HepG2 (cell line): ENCODE measurements around the gene GDF11. TPM values are rescaled to one million over a fixed set of nuclear protein-coding genes. Genes with fewer than 3 reads are reported as not detected.

Experiments
- AGO1 ChIP-seq: fragments of 200-400 bp; formaldehyde crosslinking; IDR thresholded peaks from 2 replicates; pipeline ENCODE4 v1.6.1; 2017; ENCODE audit warnings: mild to moderate bottlenecking, low read depth, low read length, moderate library complexity; ENCODE audit not compliant: poor library complexity, severe bottlenecking
- ARNT ChIP-seq: fragments of 450-650 bp; IDR thresholded peaks from 2 replicates; pipeline ENCODE4 v1.6.1; 2017
- MBNL3 ChIP-seq: fragments of 250-450 bp; sonication (Bioruptor Pico); conservative IDR thresholded peaks from 2 replicates; pipeline ENCODE4 v1.8.0; 2022; ENCODE audit warnings: mild to moderate bottlenecking, inconsistent platforms
- PHF20 ChIP-seq: sonication (generic); formaldehyde crosslinking; IDR thresholded peaks from 2 replicates; pipeline ENCODE4 v1.5.0; 2020; ENCODE audit warnings: mild to moderate bottlenecking, missing genetic modification reagents
- ZBTB7B ChIP-seq: sonication (generic); formaldehyde crosslinking; IDR thresholded peaks from 2 replicates; pipeline ENCODE4 v1.4.0; 2020; ENCODE audit warnings: missing genetic modification reagents
- ZNF34 ChIP-seq: sonication (generic); formaldehyde crosslinking; IDR thresholded peaks from 2 replicates; pipeline ENCODE4 v1.4.0; 2020; ENCODE audit warnings: mild to moderate bottlenecking, missing genetic modification reagents, borderline replicate concordance
- ZNF782 ChIP-seq: sonication (generic); formaldehyde crosslinking; IDR thresholded peaks from 2 replicates; pipeline ENCODE4 v1.4.0; 2020; ENCODE audit warnings: missing genetic modification reagents, mild to moderate bottlenecking, borderline replicate concordance
- ZNF891 ChIP-seq: sonication (generic); formaldehyde crosslinking; IDR thresholded peaks from 2 replicates; pipeline ENCODE4 v1.5.0; 2020; ENCODE audit warnings: mild to moderate bottlenecking, missing genetic modification reagents
- polyA plus RNA-seq, 8 experiments: library from polyadenylated mRNA; depleted of rRNA in 3 of 8; stranded (reverse) in 7 of 8; unstranded in 1 of 8; fragments of >200 nt; fragmentation: Illumina TruSeq in 4 of 8; extraction: Trizol in 4 of 8; gene quantifications; 2 replicates each; pipeline versions ENCODE4 v1.2.1 to v1.2.3, GENCODE V29; 2011 to 2016; ENCODE audit warnings: low read depth in 4 of 8, missing spikeins in 1 of 8, mixed read lengths in 1 of 8; ENCODE audit not compliant: insufficient read depth in 1 of 8
- total RNA-seq, 5 experiments: library from RNA; depleted of rRNA; stranded (reverse); fragments of >200 nt; fragmentation: Illumina TruSeq; extraction: Trizol; gene quantifications; 2 replicates each; pipeline ENCODE4 v1.2.3, GENCODE V29; 2016; ENCODE audit warnings: low read depth in 1 of 5
- TF ChIP-seq, protein P1 (sequence below): sonication (generic); formaldehyde crosslinking; IDR thresholded peaks from 2 replicates; pipeline ENCODE4 v1.5.1; 2020; ENCODE audit warnings: mild to moderate bottlenecking, missing genetic modification reagents, borderline replicate concordance
- TF ChIP-seq, protein P2 (sequence below): sonication (generic); formaldehyde crosslinking; IDR thresholded peaks from 2 replicates; pipeline ENCODE4 v1.4.0; 2020; ENCODE audit warnings: mild to moderate bottlenecking, missing genetic modification reagents
- TF ChIP-seq, protein P3 (sequence below): sonication (generic); formaldehyde crosslinking; IDR thresholded peaks from 2 replicates; pipeline ENCODE4 v1.4.0; 2020; ENCODE audit warnings: mild to moderate bottlenecking, low read depth, missing genetic modification reagents
- TF ChIP-seq, protein P4 (sequence below): sonication (generic); formaldehyde crosslinking; IDR thresholded peaks from 2 replicates; pipeline ENCODE4 v1.5.0; 2020; ENCODE audit warnings: mild to moderate bottlenecking, missing genetic modification reagents, moderate library complexity
- TF ChIP-seq, protein P5 (sequence below): sonication (generic); formaldehyde crosslinking; IDR thresholded peaks from 2 replicates; pipeline ENCODE4 v1.4.0; 2020; ENCODE audit warnings: mild to moderate bottlenecking, missing genetic modification reagents
- TF ChIP-seq, protein P6 (sequence below): sonication (generic); formaldehyde crosslinking; IDR thresholded peaks from 2 replicates; pipeline ENCODE4 v1.8.0; 2023; ENCODE audit warnings: mild to moderate bottlenecking, missing genetic modification reagents
- TF ChIP-seq, protein P7 (sequence below): sonication (generic); formaldehyde crosslinking; IDR thresholded peaks from 2 replicates; pipeline ENCODE4 v1.5.0; 2020; ENCODE audit warnings: mild to moderate bottlenecking, missing genetic modification reagents

The GDF11 gene
- total and polyA plus RNA-seq, 2 of the 13 experiments (the other 11 are each of a cell fraction or from before 2014, with no cell fraction given), result 0.63 to 1.5 TPM

DNA sequence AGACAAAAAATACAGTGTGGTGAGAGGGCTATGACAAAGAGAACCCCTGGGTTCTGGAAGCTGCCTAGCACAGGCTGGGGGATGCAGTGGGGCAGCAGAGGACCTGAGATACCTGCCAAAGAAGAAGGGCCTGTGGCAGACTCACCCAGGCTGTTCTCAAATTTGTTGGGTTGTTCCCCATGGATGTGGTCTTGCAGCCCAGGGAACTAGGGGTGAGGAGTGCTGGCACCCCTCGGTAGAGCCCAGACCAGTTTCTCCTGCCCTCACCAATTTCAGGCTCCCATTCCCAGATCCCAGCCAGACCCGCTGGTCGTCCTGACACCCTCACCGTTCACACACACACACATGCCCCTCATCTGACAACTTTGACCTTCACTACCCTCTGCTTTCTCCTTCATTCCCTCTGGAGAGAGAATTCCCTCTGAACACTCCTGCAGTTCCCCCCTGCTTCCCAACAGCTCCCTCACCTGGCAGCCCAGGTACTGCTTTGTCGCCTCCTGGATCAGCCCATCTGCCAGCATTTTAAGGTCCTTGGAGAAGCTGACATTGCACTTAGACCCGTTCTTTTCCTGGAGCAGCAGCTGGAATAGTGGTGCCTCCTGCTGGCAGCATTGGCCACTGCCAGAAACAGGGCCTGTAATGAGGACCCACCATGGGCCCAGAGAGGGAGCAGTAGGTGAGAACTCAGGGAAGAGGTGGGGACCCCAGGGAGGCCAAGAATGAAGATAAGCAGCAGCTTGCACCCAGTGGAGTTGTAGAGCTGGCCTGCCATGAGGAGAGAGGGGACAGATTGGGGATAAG lies 5.9 kb upstream of the GDF11 start (continued):
- TF ChIP-seq, protein P1, sequence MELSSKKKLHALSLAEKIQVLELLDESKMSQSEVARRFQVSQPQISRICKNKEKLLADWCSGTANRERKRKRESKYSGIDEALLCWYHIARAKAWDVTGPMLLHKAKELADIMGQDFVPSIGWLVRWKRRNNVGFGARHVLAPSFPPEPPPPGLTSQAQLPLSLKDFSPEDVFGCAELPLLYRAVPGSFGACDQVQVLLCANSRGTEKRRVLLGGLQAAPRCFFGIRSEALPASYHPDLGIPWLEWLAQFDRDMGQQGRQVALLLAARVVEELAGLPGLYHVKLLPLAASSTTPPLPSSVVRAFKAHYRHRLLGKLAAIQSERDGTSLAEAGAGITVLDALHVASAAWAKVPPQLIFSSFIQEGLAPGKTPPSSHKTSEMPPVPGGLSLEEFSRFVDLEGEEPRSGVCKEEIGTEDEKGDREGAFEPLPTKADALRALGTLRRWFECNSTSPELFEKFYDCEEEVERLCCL (CRISPR knock-in tag), result no peak
- TF ChIP-seq, protein P2, sequence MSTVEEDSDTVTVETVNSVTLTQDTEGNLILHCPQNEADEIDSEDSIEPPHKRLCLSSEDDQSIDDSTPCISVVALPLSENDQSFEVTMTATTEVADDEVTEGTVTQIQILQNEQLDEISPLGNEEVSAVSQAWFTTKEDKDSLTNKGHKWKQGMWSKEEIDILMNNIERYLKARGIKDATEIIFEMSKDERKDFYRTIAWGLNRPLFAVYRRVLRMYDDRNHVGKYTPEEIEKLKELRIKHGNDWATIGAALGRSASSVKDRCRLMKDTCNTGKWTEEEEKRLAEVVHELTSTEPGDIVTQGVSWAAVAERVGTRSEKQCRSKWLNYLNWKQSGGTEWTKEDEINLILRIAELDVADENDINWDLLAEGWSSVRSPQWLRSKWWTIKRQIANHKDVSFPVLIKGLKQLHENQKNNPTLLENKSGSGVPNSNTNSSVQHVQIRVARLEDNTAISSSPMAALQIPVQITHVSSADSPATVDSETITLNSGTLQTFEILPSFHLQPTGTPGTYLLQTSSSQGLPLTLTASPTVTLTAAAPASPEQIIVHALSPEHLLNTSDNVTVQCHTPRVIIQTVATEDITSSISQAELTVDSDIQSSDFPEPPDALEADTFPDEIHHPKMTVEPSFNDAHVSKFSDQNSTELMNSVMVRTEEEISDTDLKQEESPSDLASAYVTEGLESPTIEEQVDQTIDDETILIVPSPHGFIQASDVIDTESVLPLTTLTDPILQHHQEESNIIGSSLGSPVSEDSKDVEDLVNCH (CRISPR knock-in tag), result no peak
- TF ChIP-seq ARNT (no peak), ZNF891 (CRISPR knock-in tag) (0 out of 2 replicates have a peak, but pooled peaks have one; percentile 15), ZBTB7B (CRISPR knock-in tag) (peak; percentile 33; the same call in 1 of the 2 replicates), ZNF782 (CRISPR knock-in tag) (no peak), PHF20 (CRISPR knock-in tag) (0 out of 2 replicates have a peak, but pooled peaks have one; percentile 22), AGO1 (no peak), MBNL3 (CRISPR knock-in tag) (no peak), ZNF34 (CRISPR knock-in tag) (no peak)
- TF ChIP-seq, protein P3, sequence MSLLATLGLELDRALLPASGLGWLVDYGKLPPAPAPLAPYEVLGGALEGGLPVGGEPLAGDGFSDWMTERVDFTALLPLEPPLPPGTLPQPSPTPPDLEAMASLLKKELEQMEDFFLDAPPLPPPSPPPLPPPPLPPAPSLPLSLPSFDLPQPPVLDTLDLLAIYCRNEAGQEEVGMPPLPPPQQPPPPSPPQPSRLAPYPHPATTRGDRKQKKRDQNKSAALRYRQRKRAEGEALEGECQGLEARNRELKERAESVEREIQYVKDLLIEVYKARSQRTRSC (CRISPR knock-in tag), result no peak
- TF ChIP-seq, protein P4, sequence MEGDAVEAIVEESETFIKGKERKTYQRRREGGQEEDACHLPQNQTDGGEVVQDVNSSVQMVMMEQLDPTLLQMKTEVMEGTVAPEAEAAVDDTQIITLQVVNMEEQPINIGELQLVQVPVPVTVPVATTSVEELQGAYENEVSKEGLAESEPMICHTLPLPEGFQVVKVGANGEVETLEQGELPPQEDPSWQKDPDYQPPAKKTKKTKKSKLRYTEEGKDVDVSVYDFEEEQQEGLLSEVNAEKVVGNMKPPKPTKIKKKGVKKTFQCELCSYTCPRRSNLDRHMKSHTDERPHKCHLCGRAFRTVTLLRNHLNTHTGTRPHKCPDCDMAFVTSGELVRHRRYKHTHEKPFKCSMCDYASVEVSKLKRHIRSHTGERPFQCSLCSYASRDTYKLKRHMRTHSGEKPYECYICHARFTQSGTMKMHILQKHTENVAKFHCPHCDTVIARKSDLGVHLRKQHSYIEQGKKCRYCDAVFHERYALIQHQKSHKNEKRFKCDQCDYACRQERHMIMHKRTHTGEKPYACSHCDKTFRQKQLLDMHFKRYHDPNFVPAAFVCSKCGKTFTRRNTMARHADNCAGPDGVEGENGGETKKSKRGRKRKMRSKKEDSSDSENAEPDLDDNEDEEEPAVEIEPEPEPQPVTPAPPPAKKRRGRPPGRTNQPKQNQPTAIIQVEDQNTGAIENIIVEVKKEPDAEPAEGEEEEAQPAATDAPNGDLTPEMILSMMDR (CRISPR knock-in tag), result peak; percentile 95
- TF ChIP-seq, protein P5, sequence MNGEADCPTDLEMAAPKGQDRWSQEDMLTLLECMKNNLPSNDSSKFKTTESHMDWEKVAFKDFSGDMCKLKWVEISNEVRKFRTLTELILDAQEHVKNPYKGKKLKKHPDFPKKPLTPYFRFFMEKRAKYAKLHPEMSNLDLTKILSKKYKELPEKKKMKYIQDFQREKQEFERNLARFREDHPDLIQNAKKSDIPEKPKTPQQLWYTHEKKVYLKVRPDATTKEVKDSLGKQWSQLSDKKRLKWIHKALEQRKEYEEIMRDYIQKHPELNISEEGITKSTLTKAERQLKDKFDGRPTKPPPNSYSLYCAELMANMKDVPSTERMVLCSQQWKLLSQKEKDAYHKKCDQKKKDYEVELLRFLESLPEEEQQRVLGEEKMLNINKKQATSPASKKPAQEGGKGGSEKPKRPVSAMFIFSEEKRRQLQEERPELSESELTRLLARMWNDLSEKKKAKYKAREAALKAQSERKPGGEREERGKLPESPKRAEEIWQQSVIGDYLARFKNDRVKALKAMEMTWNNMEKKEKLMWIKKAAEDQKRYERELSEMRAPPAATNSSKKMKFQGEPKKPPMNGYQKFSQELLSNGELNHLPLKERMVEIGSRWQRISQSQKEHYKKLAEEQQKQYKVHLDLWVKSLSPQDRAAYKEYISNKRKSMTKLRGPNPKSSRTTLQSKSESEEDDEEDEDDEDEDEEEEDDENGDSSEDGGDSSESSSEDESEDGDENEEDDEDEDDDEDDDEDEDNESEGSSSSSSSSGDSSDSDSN, result no peak
- TF ChIP-seq, protein P6, sequence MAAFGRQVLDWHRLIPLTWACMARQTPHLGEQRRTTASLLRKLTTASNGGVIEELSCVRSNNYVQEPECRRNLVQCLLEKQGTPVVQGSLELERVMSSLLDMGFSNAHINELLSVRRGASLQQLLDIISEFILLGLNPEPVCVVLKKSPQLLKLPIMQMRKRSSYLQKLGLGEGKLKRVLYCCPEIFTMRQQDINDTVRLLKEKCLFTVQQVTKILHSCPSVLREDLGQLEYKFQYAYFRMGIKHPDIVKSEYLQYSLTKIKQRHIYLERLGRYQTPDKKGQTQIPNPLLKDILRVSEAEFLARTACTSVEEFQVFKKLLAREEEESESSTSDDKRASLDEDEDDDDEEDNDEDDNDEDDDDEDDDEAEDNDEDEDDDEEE, result no peak
- TF ChIP-seq, protein P7, sequence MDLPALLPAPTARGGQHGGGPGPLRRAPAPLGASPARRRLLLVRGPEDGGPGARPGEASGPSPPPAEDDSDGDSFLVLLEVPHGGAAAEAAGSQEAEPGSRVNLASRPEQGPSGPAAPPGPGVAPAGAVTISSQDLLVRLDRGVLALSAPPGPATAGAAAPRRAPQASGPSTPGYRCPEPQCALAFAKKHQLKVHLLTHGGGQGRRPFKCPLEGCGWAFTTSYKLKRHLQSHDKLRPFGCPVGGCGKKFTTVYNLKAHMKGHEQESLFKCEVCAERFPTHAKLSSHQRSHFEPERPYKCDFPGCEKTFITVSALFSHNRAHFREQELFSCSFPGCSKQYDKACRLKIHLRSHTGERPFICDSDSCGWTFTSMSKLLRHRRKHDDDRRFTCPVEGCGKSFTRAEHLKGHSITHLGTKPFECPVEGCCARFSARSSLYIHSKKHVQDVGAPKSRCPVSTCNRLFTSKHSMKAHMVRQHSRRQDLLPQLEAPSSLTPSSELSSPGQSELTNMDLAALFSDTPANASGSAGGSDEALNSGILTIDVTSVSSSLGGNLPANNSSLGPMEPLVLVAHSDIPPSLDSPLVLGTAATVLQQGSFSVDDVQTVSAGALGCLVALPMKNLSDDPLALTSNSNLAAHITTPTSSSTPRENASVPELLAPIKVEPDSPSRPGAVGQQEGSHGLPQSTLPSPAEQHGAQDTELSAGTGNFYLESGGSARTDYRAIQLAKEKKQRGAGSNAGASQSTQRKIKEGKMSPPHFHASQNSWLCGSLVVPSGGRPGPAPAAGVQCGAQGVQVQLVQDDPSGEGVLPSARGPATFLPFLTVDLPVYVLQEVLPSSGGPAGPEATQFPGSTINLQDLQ, result no peak
